ENCODE data around the gene MSTO1. TPM values are rescaled to one million over a fixed set of nuclear protein-coding genes. Genes with fewer than 3 reads are reported as not detected.
"Not testable (repeated sequence)": the region's sequence is repeated elsewhere in the genome, so short reads cannot be mapped to it uniquely, and the experiment has no call there.

MSTO1 gene
- total RNA-seq, 1 experiment from 2014 or later = 140 TPM

GRCh38 chr1:155598842-155599331, 11.1 kb upstream of the MSTO1 start:
- intact Hi-C loops (cut with micrococcal nuclease) = loop anchor here (10.0 kb wide), 1 partner anchor 46 kb away; no protein-coding TSS in a partner anchor
- CTCF ChIA-PET = interaction anchor here (0.6 to 0.7 kb wide), 5 partner anchors 79 to 496 kb away, joined by 3 to 4 read pairs (median 3); no protein-coding TSS in a partner anchor
- Mint-ChIP-seq H3K27ac (ENCODE audit: low read depth, unreplicated experiment) (no peak overlapping the region), H3K4me1 (ENCODE audit: insufficient read depth, unreplicated experiment) (peaks cover 11% of the 10 kb centered on the region), H3K4me3 (ENCODE audit: unreplicated experiment) (no peak overlapping the region), H3K27me3 (ENCODE audit: insufficient read depth, unreplicated experiment) (no peaks in the 10 kb centered on the region), H3K9me3 (ENCODE audit: unreplicated experiment) (no peaks in the 10 kb centered on the region), H3K36me3 (ENCODE audit: insufficient read depth, unreplicated experiment) (no peaks in the 10 kb centered on the region)
- no peak for DNase-seq (ENCODE audit: unreplicated experiment)
- POLR2A ChIA-PET = no interaction called here
- TF ChIP-seq CTCF (IDR thresholded peaks at IDR 0.05; ENCODE audit: unreplicated experiment) = no peak
- no TSS peak for BruUV-seq (replicated peaks)

- H3K4me1 Mint-ChIP-seq (ENCODE audit: insufficient read depth, unreplicated experiment) = peaks cover 11% of the 10 kb centered on the region
- ChIA-PET CTCF (interaction anchor here (0.6 to 0.8 kb wide), 2 partner anchors 11 to 49 kb away, joined by 4 read pairs; no protein-coding TSS in a partner anchor), POLR2A (interaction anchor here (1.4 kb wide), 1 partner anchor 10 kb away, joined by 5 read pairs; the partner anchor contains the start of gene MSTO1)
- not testable (repeated sequence) for H3K36me3 Mint-ChIP-seq (ENCODE audit: insufficient read depth, unreplicated experiment); H3K9me3 Mint-ChIP-seq (ENCODE audit: unreplicated experiment); H3K27ac Mint-ChIP-seq (ENCODE audit: low read depth, unreplicated experiment); BruUV-seq (replicated peaks); DNase-seq (ENCODE audit: unreplicated experiment); H3K4me3 Mint-ChIP-seq (ENCODE audit: unreplicated experiment); H3K27me3 Mint-ChIP-seq (ENCODE audit: insufficient read depth, unreplicated experiment)
- intact Hi-C loops (cut with micrococcal nuclease) = loop anchor here (10.0 kb wide), 1 partner anchor 45 kb away; no protein-coding TSS in a partner anchor
Observed at GRCh38 chr1:155599828-155600572, 10.0 kb upstream of the MSTO1 start.

GRCh38 chr1:155607708-155608107, 2.3 kb upstream of the MSTO1 start:
- CTCF ChIA-PET = interaction anchor here (1.5 kb wide), 1 partner anchor 121 kb away, joined by 6 read pairs; no protein-coding TSS in a partner anchor
- H3K36me3 Mint-ChIP-seq (ENCODE audit: insufficient read depth, unreplicated experiment) = peaks cover 5% of the 10 kb centered on the region
- no peak for DNase-seq (ENCODE audit: unreplicated experiment)
- intact Hi-C loops (cut with micrococcal nuclease) = no loop called here
- H3K4me1 Mint-ChIP-seq (ENCODE audit: insufficient read depth, unreplicated experiment) = no peaks in the 10 kb centered on the region
- BruUV-seq (replicated peaks) = no TSS peak
- H3K27me3 Mint-ChIP-seq (ENCODE audit: insufficient read depth, unreplicated experiment) = no peaks in the 10 kb centered on the region
- POLR2A ChIA-PET = interaction anchor here (0.8 to 0.9 kb wide), 2 partner anchors 13 to 414 kb away, joined by 3 read pairs; no protein-coding TSS in a partner anchor
- no peak overlapping the region for H3K27ac Mint-ChIP-seq (ENCODE audit: low read depth, unreplicated experiment)
- TF ChIP-seq CTCF (IDR thresholded peaks at IDR 0.05; ENCODE audit: unreplicated experiment) = no peak
- no peaks in the 10 kb centered on the region for H3K9me3 Mint-ChIP-seq (ENCODE audit: unreplicated experiment)
- H3K4me3 Mint-ChIP-seq (ENCODE audit: unreplicated experiment) = no peak overlapping the region

GRCh38 chr1:155608888-155609225, 1.2 kb upstream of the MSTO1 start:
- ChIA-PET POLR2A (interaction anchor here (1.0 to 1.4 kb wide), 5 partner anchors 13 to 69 kb away, joined by 3 to 9 read pairs (median 4); no protein-coding TSS in a partner anchor), CTCF (interaction anchor here (0.7 to 1.5 kb wide), 6 partner anchors 8 to 415 kb away, joined by 3 to 6 read pairs (median 3); no protein-coding TSS in a partner anchor)
- TF ChIP-seq CTCF (IDR thresholded peaks at IDR 0.05; ENCODE audit: unreplicated experiment) = no peak
- Mint-ChIP-seq H3K27ac (ENCODE audit: low read depth, unreplicated experiment) (peak overlapping the region; percentile 96), H3K27me3 (ENCODE audit: insufficient read depth, unreplicated experiment) (no peaks in the 10 kb centered on the region), H3K36me3 (ENCODE audit: insufficient read depth, unreplicated experiment) (peaks cover 9% of the 10 kb centered on the region), H3K4me1 (ENCODE audit: insufficient read depth, unreplicated experiment) (no peaks in the 10 kb centered on the region), H3K9me3 (ENCODE audit: unreplicated experiment) (no peaks in the 10 kb centered on the region), H3K4me3 (ENCODE audit: unreplicated experiment) (peak overlapping the region; percentile 95)
- DNase-seq (ENCODE audit: unreplicated experiment) = no peak
- no TSS peak for BruUV-seq (replicated peaks)
- intact Hi-C loops (cut with micrococcal nuclease) = no loop called here

GRCh38 chr1:155610257-155610647, 234 bp downstream of the MSTO1 start:
- H3K9me3 Mint-ChIP-seq (ENCODE audit: unreplicated experiment); H3K4me1 Mint-ChIP-seq (ENCODE audit: insufficient read depth, unreplicated experiment); H3K27ac Mint-ChIP-seq (ENCODE audit: low read depth, unreplicated experiment); H3K27me3 Mint-ChIP-seq (ENCODE audit: insufficient read depth, unreplicated experiment); BruUV-seq (replicated peaks); DNase-seq (ENCODE audit: unreplicated experiment); intact Hi-C loops (cut with micrococcal nuclease): not testable (repeated sequence)
- Mint-ChIP-seq H3K4me3 (ENCODE audit: unreplicated experiment) (peak overlapping the region; percentile 95), H3K36me3 (ENCODE audit: insufficient read depth, unreplicated experiment) (peaks cover 16% of the 10 kb centered on the region)
- ChIA-PET CTCF (interaction anchor here (1.3 to 1.4 kb wide), 2 partner anchors 360 to 417 kb away, joined by 3 to 4 read pairs; no protein-coding TSS in a partner anchor), POLR2A (interaction anchor here (0.6 to 1.4 kb wide), 4 partner anchors 9 to 999 kb away, joined by 3 to 5 read pairs (median 4); no protein-coding TSS in a partner anchor)

GRCh38 chr1:155613226-155613625, 3.2 kb downstream of the MSTO1 start:
- BruUV-seq (replicated peaks); H3K4me1 Mint-ChIP-seq (ENCODE audit: insufficient read depth, unreplicated experiment); H3K4me3 Mint-ChIP-seq (ENCODE audit: unreplicated experiment); POLR2A ChIA-PET; H3K27me3 Mint-ChIP-seq (ENCODE audit: insufficient read depth, unreplicated experiment); H3K9me3 Mint-ChIP-seq (ENCODE audit: unreplicated experiment); DNase-seq (ENCODE audit: unreplicated experiment); intact Hi-C loops (cut with micrococcal nuclease); H3K27ac Mint-ChIP-seq (ENCODE audit: low read depth, unreplicated experiment): not testable (repeated sequence)
- peaks cover 16% of the 10 kb centered on the region for H3K36me3 Mint-ChIP-seq (ENCODE audit: insufficient read depth, unreplicated experiment)
- CTCF ChIA-PET = interaction anchor here (0.6 to 0.9 kb wide), 5 partner anchors 8 to 812 kb away, joined by 3 to 4 read pairs (median 3); no protein-coding TSS in a partner anchor
